ENCODE data around the gene AHRR.

AHRR gene

GRCh38 chr5:316210-317085, 5.1 kb upstream of the AHRR start:
- Histone ChIP-seq H3K36me3 (ENCODE audit: control insufficient read depth, insufficient read depth, low read length) (peaks cover 4% of the 10 kb centered on the region), H3K4me1 (ENCODE audit: control insufficient read depth, insufficient read depth, low read length) (peaks cover 7% of the 10 kb centered on the region), H3K9ac (ENCODE audit: low read length) (no peak overlapping the region), H3K4me3 (ENCODE audit: low read length) (no peak overlapping the region), H3K27me3 (ENCODE audit: control insufficient read depth, insufficient read depth, low read length) (peaks cover 32% of the 10 kb centered on the region), H3K9me3 (ENCODE audit: control insufficient read depth, low read length) (no peaks in the 10 kb centered on the region)

- Histone ChIP-seq H3K9ac (ENCODE audit: low read length) (no peak overlapping the region), H3K9me3 (ENCODE audit: control insufficient read depth, low read length) (no peaks in the 10 kb centered on the region), H3K4me1 (ENCODE audit: control insufficient read depth, insufficient read depth, low read length) (peaks cover 11% of the 10 kb centered on the region), H3K4me3 (ENCODE audit: low read length) (no peak overlapping the region), H3K27me3 (ENCODE audit: control insufficient read depth, insufficient read depth, low read length) (peaks cover 39% of the 10 kb centered on the region), H3K36me3 (ENCODE audit: control insufficient read depth, insufficient read depth, low read length) (peaks cover 4% of the 10 kb centered on the region)
These were observed 4.3 kb upstream of the AHRR start for GRCh38 chr5:317086-317811.

- Histone ChIP-seq H3K9me3 (ENCODE audit: control insufficient read depth, low read length) (no peaks in the 10 kb centered on the region), H3K27me3 (ENCODE audit: control insufficient read depth, insufficient read depth, low read length) (peaks cover 51% of the 10 kb centered on the region), H3K36me3 (ENCODE audit: control insufficient read depth, insufficient read depth, low read length) (peaks cover 4% of the 10 kb centered on the region), H3K4me3 (ENCODE audit: low read length) (no peak overlapping the region), H3K9ac (ENCODE audit: low read length) (no peak overlapping the region), H3K4me1 (ENCODE audit: control insufficient read depth, insufficient read depth, low read length) (peaks cover 16% of the 10 kb centered on the region)
These were observed 3.1 kb upstream of the AHRR start for GRCh38 chr5:318341-318897.

GRCh38 chr5:318931-319601, 2.4 kb upstream of the AHRR start:
- peaks cover 57% of the 10 kb centered on the region for H3K27me3 ChIP-seq (ENCODE audit: control insufficient read depth, insufficient read depth, low read length)
- H3K9ac ChIP-seq (ENCODE audit: low read length) = no peak overlapping the region
- no peak overlapping the region for H3K4me3 ChIP-seq (ENCODE audit: low read length)
- H3K9me3 ChIP-seq (ENCODE audit: control insufficient read depth, low read length) = no peaks in the 10 kb centered on the region
- H3K36me3 ChIP-seq (ENCODE audit: control insufficient read depth, insufficient read depth, low read length) = peaks cover 4% of the 10 kb centered on the region
- H3K4me1 ChIP-seq (ENCODE audit: control insufficient read depth, insufficient read depth, low read length) = peaks cover 16% of the 10 kb centered on the region

GRCh38 chr5:320524-321229, 837 bp upstream of the AHRR start:
- Histone ChIP-seq H3K4me3 (ENCODE audit: low read length) (no peak overlapping the region), H3K27me3 (ENCODE audit: control insufficient read depth, insufficient read depth, low read length) (peaks cover 57% of the 10 kb centered on the region), H3K4me1 (ENCODE audit: control insufficient read depth, insufficient read depth, low read length) (peaks cover 16% of the 10 kb centered on the region), H3K9ac (ENCODE audit: low read length) (no peak overlapping the region), H3K36me3 (ENCODE audit: control insufficient read depth, insufficient read depth, low read length) (no peaks in the 10 kb centered on the region), H3K9me3 (ENCODE audit: control insufficient read depth, low read length) (no peaks in the 10 kb centered on the region)

GRCh38 chr5:321726-322251, 275 bp downstream of the AHRR start:
- peaks cover 57% of the 10 kb centered on the region for H3K27me3 ChIP-seq (ENCODE audit: control insufficient read depth, insufficient read depth, low read length)
- peaks cover 16% of the 10 kb centered on the region for H3K4me1 ChIP-seq (ENCODE audit: control insufficient read depth, insufficient read depth, low read length)
- H3K9ac ChIP-seq (ENCODE audit: low read length) = no peak overlapping the region
- no peak overlapping the region for H3K4me3 ChIP-seq (ENCODE audit: low read length)
- no peaks in the 10 kb centered on the region for H3K9me3 ChIP-seq (ENCODE audit: control insufficient read depth, low read length)
- no peaks in the 10 kb centered on the region for H3K36me3 ChIP-seq (ENCODE audit: control insufficient read depth, insufficient read depth, low read length)

GRCh38 chr5:322281-322941, 897 bp downstream of the AHRR start:
- no peaks in the 10 kb centered on the region for H3K9me3 ChIP-seq (ENCODE audit: control insufficient read depth, low read length)
- H3K27me3 ChIP-seq (ENCODE audit: control insufficient read depth, insufficient read depth, low read length) = peaks cover 57% of the 10 kb centered on the region
- no peak overlapping the region for H3K9ac ChIP-seq (ENCODE audit: low read length)
- no peak overlapping the region for H3K4me3 ChIP-seq (ENCODE audit: low read length)
- peaks cover 16% of the 10 kb centered on the region for H3K4me1 ChIP-seq (ENCODE audit: control insufficient read depth, insufficient read depth, low read length)
- H3K36me3 ChIP-seq (ENCODE audit: control insufficient read depth, insufficient read depth, low read length) = no peaks in the 10 kb centered on the region

- Histone ChIP-seq H3K36me3 (ENCODE audit: control insufficient read depth, insufficient read depth, low read length) (no peaks in the 10 kb centered on the region), H3K4me3 (ENCODE audit: low read length) (no peak overlapping the region), H3K27me3 (ENCODE audit: control insufficient read depth, insufficient read depth, low read length) (peaks cover 57% of the 10 kb centered on the region), H3K4me1 (ENCODE audit: control insufficient read depth, insufficient read depth, low read length) (peaks cover 16% of the 10 kb centered on the region), H3K9me3 (ENCODE audit: control insufficient read depth, low read length) (no peaks in the 10 kb centered on the region), H3K9ac (ENCODE audit: low read length) (no peak overlapping the region)
These were observed 1.7 kb downstream of the AHRR start for GRCh38 chr5:322942-323879.

- Histone ChIP-seq H3K4me3 (ENCODE audit: low read length) (no peak overlapping the region), H3K27me3 (ENCODE audit: control insufficient read depth, insufficient read depth, low read length) (peaks cover 39% of the 10 kb centered on the region), H3K36me3 (ENCODE audit: control insufficient read depth, insufficient read depth, low read length) (no peaks in the 10 kb centered on the region), H3K4me1 (ENCODE audit: control insufficient read depth, insufficient read depth, low read length) (peaks cover 16% of the 10 kb centered on the region), H3K9me3 (ENCODE audit: control insufficient read depth, low read length) (no peaks in the 10 kb centered on the region), H3K9ac (ENCODE audit: low read length) (no peak overlapping the region)
These were observed 3.5 kb downstream of the AHRR start for GRCh38 chr5:324736-325612.

- H3K4me1 ChIP-seq (ENCODE audit: control insufficient read depth, insufficient read depth, low read length) = peaks cover 11% of the 10 kb centered on the region
- no peaks in the 10 kb centered on the region for H3K36me3 ChIP-seq (ENCODE audit: control insufficient read depth, insufficient read depth, low read length)
- H3K9ac ChIP-seq (ENCODE audit: low read length) = no peak overlapping the region
- H3K4me3 ChIP-seq (ENCODE audit: low read length) = no peak overlapping the region
- peaks cover 28% of the 10 kb centered on the region for H3K27me3 ChIP-seq (ENCODE audit: control insufficient read depth, insufficient read depth, low read length)
- H3K9me3 ChIP-seq (ENCODE audit: control insufficient read depth, low read length) = no peaks in the 10 kb centered on the region
These were observed 4.6 kb downstream of the AHRR start for GRCh38 chr5:326109-326508.

Data from mucosa of stomach (tissue), 1 donor.